GM18502 (cell line): ENCODE data around the gene SLC2A4.

Experiments used
- ATAC-seq: cut with Tn5 transposase; IDR thresholded peaks from one replicate; pipeline ENCODE4 v1.9.1; 2021; ENCODE audit warnings: mild to moderate bottlenecking; ENCODE audit not compliant: unreplicated experiment, poor library complexity

SLC2A4 gene

GRCh38 chr17:7281074-7281952, at the start of gene SLC2A4:
TSS of gene SLC2A4 (plus strand) at chr17:7281718. CDS start at chr17:7281935, 217 bp downstream.
- ATAC-seq = peak; percentile 58

- ATAC-seq = no peak
These were observed 49.4 kb upstream of the SLC2A4 start for GRCh38 chr17:7232114-7232513.

- ATAC-seq = no peak
These were observed 47.8 kb upstream of the SLC2A4 start for GRCh38 chr17:7233701-7234082.

GRCh38 chr17:7234083-7234951, 47.2 kb upstream of the SLC2A4 start, which contains the start of gene DVL2:
TSS of gene DVL2 (minus strand) at chr17:7234517. CDS start at chr17:7234262, 255 bp downstream.
- peak; percentile 51 for ATAC-seq

GRCh38 chr17:7235693-7236665, 45.5 kb upstream of the SLC2A4 start:
- no peak for ATAC-seq

- ATAC-seq = no peak
These were observed 44.7 kb upstream of the SLC2A4 start for GRCh38 chr17:7236808-7237207.

GRCh38 chr17:7237266-7237760, 44.2 kb upstream of the SLC2A4 start:
- no peak for ATAC-seq

GRCh38 chr17:7237761-7238419, 43.6 kb upstream of the SLC2A4 start:
- ATAC-seq = no peak

- no peak for ATAC-seq
These were observed 43.0 kb upstream of the SLC2A4 start for GRCh38 chr17:7238420-7239090.

GRCh38 chr17:7239091-7240027, 42.2 kb upstream of the SLC2A4 start, which contains the start of gene PHF23:
TSS of gene PHF23 (minus strand) at chr17:7239457. CDS start at chr17:7239279, 178 bp downstream.
- peak; percentile 46 for ATAC-seq

- ATAC-seq = no peak
These were observed 41.1 kb upstream of the SLC2A4 start for GRCh38 chr17:7240375-7240774.

- no peak for ATAC-seq
These were observed 40.3 kb upstream of the SLC2A4 start for GRCh38 chr17:7241090-7241733.

GRCh38 chr17:7241783-7242716, 39.5 kb upstream of the SLC2A4 start, which contains the start of gene GABARAP:
TSS of gene GABARAP (minus strand) at chr17:7242449. CDS start at chr17:7242330, 119 bp downstream.
- ATAC-seq = peak; percentile 35

GRCh38 chr17:7242717-7243452, 38.6 kb upstream of the SLC2A4 start:
- peak; percentile 46 for ATAC-seq

GRCh38 chr17:7243453-7243729, 38.1 kb upstream of the SLC2A4 start:
- no peak for ATAC-seq
